ENCODE results near the gene C4orf33.

Gene C4orf33

GRCh38 chr4:129131343-129131742 is 35.4 kb downstream of the C4orf33 start:
- DNase-seq: no peak

- DNase-seq: no peak
Observed at GRCh38 chr4:129136433-129136832, 40.5 kb downstream of the C4orf33 start.

DNA sequence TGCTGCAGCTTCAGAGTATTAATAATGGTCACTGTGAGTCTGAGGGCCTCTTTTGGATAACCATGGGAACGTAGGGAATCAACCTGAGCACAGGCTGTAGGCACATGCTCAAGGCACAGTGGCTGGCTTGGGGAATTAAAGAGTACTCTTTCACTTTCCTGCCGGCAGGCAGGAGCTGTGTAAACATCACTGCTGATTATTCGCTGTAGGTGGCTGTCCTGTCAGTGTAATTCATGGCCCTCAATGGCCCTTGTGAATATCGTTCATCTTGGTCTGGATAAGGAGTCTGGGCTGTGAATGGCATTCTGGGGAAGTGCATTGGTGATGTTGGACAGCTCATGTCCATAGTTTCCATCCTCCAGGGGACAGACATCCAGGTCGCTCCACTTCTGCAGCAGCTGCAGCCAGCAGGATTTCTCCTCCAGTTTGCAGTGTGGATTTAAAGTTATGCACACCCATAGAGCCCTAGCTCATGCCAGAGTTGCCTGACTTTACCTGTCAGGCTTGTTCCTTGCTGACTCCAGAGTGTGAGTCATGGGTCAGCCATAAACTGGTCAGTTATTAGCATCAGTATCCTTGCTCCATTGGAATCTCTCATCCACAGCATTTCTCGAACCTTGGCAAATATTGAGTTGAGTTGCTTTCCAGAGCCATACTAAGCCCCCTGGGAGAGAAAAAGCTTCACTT is 43.0 kb downstream of the C4orf33 start:
- DNase-seq: no peak

GRCh38 chr4:129140521-129140920 is 44.6 kb downstream of the C4orf33 start:
- no peak for DNase-seq

GRCh38 chr4:129143359-129143758 is 47.4 kb downstream of the C4orf33 start:
- DNase-seq: no peak

- DNase-seq: no peak
Observed at GRCh38 chr4:129144755-129145206, 48.8 kb downstream of the C4orf33 start.

DNA sequence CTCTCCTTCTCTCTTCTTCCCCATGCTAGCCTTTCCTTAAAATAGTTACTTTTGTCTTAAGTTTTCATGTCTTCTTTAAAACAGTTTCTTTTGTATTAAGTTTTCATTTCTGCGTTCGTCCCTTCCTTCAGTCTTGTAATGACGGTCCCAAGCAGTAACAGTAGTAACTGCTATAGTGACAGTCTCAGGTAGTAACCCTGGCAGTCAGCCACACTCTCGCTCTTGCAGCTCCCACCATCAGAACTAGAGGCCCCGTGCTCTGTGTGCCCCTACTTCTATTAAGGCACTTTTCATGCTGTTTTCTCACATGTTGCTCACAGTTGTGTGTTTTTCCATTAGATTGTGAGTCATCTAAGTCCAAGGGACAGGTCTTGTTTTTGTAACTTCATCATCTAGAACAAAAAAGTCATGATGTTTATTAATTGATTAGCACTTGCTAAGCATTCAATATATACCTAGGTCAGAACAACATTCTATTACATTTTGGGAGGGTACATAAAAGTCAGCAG is 49.3 kb downstream of the C4orf33 start:
- no peak for DNase-seq

DNA sequence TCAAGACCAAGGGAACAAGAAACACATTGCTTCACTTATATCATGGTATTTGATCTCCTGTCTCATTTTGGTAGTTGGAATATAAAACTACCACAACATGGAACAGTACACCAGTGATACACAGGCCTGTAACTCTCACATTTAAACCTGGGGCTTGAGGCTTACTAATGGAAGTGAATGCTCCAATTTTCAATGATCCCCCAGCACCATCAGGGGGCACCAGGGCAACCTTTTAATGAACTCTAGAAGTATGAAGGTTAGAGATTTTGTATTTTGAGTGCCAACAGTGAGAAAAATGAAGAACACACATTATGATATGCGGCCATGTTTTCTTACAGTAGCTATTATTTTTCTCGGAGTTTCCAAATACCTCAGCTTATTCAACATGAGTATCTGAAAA is 50.7 kb downstream of the C4orf33 start:
- no peak for DNase-seq

DNA sequence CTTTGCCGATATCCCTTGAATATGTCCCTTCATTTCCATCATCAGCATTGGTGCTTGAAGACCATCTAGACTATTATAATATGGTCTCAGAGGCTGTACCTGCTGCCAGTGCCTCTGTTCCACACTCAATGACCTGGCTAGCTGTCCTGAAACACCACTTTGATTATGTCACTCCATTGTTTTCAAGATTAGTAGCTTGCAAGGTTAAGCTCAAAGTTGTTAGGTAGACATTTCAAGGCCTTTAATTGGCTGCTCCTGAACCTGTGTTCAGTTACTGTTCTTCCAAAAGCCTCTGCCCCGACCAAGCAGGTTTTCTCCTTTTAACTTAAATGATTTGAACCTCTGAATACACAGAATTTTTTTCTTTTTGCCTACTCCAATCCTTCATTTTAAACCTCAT is 52.9 kb downstream of the C4orf33 start:
- DNase-seq: no peak

DNA sequence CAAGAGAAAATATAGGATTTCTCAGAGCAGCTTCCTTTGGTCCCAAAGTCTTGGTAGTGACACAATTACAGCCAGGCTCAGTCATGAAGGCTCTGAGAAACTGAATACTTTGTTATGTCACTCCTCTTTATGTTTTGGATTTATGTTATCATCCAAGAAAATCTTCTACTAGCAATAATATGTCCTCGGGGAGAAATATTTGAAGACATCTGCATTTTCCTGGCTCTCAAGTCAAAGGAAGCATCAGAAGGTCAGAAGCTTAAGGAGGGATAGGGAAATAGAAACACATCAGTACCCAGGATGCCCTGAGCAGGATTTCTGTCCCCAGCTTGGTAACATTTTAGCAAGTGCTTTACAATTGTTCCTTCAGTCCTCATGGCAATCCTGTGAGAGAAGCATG is 54.0 kb downstream of the C4orf33 start:
- DNase-seq: no peak

- no peak for DNase-seq
Observed at GRCh38 chr4:129152350-129152749, 56.4 kb downstream of the C4orf33 start.

DNA sequence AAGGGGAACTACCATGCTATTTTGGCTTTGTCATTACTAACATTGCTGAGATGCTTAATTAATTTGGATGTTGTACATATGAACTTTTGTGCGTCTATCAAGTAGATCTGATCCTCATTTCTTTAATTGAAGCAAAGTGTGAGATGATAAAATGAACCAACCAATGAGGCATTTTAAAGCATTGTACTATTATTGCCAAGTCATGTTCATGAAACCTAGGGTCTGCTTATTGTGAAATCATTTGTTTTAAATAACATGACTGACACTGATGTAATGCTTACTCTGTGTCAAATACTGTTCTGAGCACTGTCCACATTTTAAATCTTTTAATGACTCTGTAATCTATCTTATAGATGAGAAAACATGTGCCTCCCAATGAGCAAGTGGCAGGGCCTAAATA is 57.7 kb downstream of the C4orf33 start:
- no peak for DNase-seq

GRCh38 chr4:129162450-129162849 is 66.5 kb downstream of the C4orf33 start:
- no peak for DNase-seq

- no peak for DNase-seq
Observed at GRCh38 chr4:129163427-129163826, 67.5 kb downstream of the C4orf33 start.

GRCh38 chr4:129164243-129164642 is 68.3 kb downstream of the C4orf33 start:
- no peak for DNase-seq
